GM23338 (cell line): ENCODE measurements around the gene BEX1. TPM values are rescaled to one million over a fixed set of nuclear protein-coding genes. Genes with fewer than 3 reads are reported as not detected.

Source experiments
- ATAC-seq: fragments of 200-7000 bp; cut with Tn5 transposase; 3 replicates; pipeline ENCODE4 v1.9.1; 2020
- DNase-seq: peaks from one replicate; pipeline ENCODE4 v3.0.0-alpha.2; 2015; ENCODE audit warnings: low spot score
- H2AFZ ChIP-seq: fragments of 200-600 bp; sonication (generic); 2 replicates; pipeline ENCODE4 v1.8.0; 2016; ENCODE audit warnings: antibody characterized with exemption, mild to moderate bottlenecking, moderate library complexity
- H3F3A ChIP-seq: fragments of 200-600 bp; sonication (generic); replicated peaks from 2 replicates; pipeline ENCODE4 v1.8.0; 2017; ENCODE audit warnings: antibody characterized with exemption, mixed run types, low read depth
- H3K27ac ChIP-seq: fragments of 200-600 bp; sonication (generic); 2 replicates; pipeline ENCODE4 v1.6.1; 2016; ENCODE audit warnings: low read depth
- H3K27me3 ChIP-seq: fragments of 200-600 bp; sonication (generic); 2 replicates; pipeline ENCODE4 v1.8.0; 2016; ENCODE audit warnings: mild to moderate bottlenecking, mixed run types, moderate library complexity; ENCODE audit not compliant: insufficient read depth
- H3K36me3 ChIP-seq: fragments of 200-600 bp; sonication (generic); 2 replicates; pipeline ENCODE4 v1.8.0; 2016; ENCODE audit warnings: mild to moderate bottlenecking; ENCODE audit not compliant: insufficient read depth
- H3K4me1 ChIP-seq: fragments of 200-600 bp; sonication (generic); 2 replicates; pipeline ENCODE4 v1.8.0; 2016; ENCODE audit warnings: mild to moderate bottlenecking, moderate library complexity; ENCODE audit not compliant: insufficient read depth
- H3K4me2 ChIP-seq: fragments of 200-600 bp; sonication (generic); 2 replicates; pipeline ENCODE4 v1.7.1; 2017; ENCODE audit warnings: mixed run types
- H3K4me3 ChIP-seq: fragments of 200-600 bp; sonication (generic); 2 replicates; pipeline ENCODE4 v1.6.1; 2016; ENCODE audit warnings: mixed run types
- H3K79me2 ChIP-seq: fragments of 200-600 bp; sonication (generic); replicated peaks from 2 replicates; pipeline ENCODE4 v1.8.0; 2017; ENCODE audit warnings: mild to moderate bottlenecking; ENCODE audit not compliant: insufficient read depth
- H3K9me2 ChIP-seq: fragments of 200-600 bp; sonication (generic); 2 replicates; pipeline ENCODE4 v1.8.0; 2017; ENCODE audit not compliant: insufficient read depth
- H4K20me1 ChIP-seq: fragments of 200-600 bp; sonication (generic); replicated peaks from 2 replicates; pipeline ENCODE4 v1.8.0; 2017; ENCODE audit warnings: mild to moderate bottlenecking; ENCODE audit not compliant: insufficient read depth
- H3K27ac Mint-ChIP-seq: 2 replicates; pipeline ENCODE4 v1.8.0; 2020; ENCODE audit warnings: inconsistent platforms, mild to moderate bottlenecking, moderate library complexity, mixed read lengths
- H3K27me3 Mint-ChIP-seq: 3 replicates; pipeline ENCODE4 v1.8.0; 2022; ENCODE audit warnings: low read depth, mild to moderate bottlenecking, moderate library complexity, mixed read lengths, inconsistent platforms; ENCODE audit not compliant: insufficient read depth, poor library complexity
- H3K36me3 Mint-ChIP-seq: 3 replicates; pipeline ENCODE4 v1.8.0; 2021; ENCODE audit warnings: low read depth, mild to moderate bottlenecking, inconsistent platforms, moderate library complexity, mixed read lengths
- H3K4me1 Mint-ChIP-seq: 3 replicates; pipeline ENCODE4 v1.8.0; 2020; ENCODE audit warnings: mild to moderate bottlenecking, inconsistent platforms, mixed read lengths
- H3K4me3 Mint-ChIP-seq: 3 replicates; pipeline ENCODE4 v1.8.0; 2021; ENCODE audit warnings: moderate library complexity, mild to moderate bottlenecking, inconsistent platforms, mixed read lengths
- H3K9me3 Mint-ChIP-seq: 3 replicates; pipeline ENCODE4 v1.8.0; 2020; ENCODE audit warnings: moderate library complexity, mild to moderate bottlenecking, inconsistent platforms, mixed read lengths
- CREB1 ChIP-seq: fragments of 250-450 bp; sonication (Bioruptor Pico); IDR thresholded peaks from 2 replicates; pipeline ENCODE4 v1.5.0; 2020; ENCODE audit warnings: low read depth, mild to moderate bottlenecking, moderate library complexity
- CTCF ChIP-seq, 2 experiments: fragments of 200-600 bp in 1 of 2; sonication (generic) in 1 of 2; conservative IDR thresholded peaks; 2 replicates each; pipeline versions ENCODE4 v1.5.1 to v1.6.1; 2016 to 2017; ENCODE audit warnings: antibody characterized with exemption in 2 of 2, low read depth in 2 of 2, mild to moderate bottlenecking in 2 of 2, moderate library complexity in 1 of 2
- ETS1 ChIP-seq: IDR thresholded peaks from 2 replicates; pipeline ENCODE4 v1.6.1; 2016; ENCODE audit warnings: antibody characterized with exemption
- EZH2 ChIP-seq: fragments of 200-600 bp; sonication (generic); IDR thresholded peaks from one replicate; pipeline ENCODE4 v1.8.0; 2017; ENCODE audit warnings: antibody characterized with exemption, mild to moderate bottlenecking, low read depth; ENCODE audit not compliant: unreplicated experiment
- EZH2phosphoT487 ChIP-seq: fragments of 200-600 bp; sonication (generic); IDR thresholded peaks from one replicate; pipeline ENCODE4 v1.8.1; 2018; ENCODE audit warnings: antibody characterized with exemption; ENCODE audit not compliant: unreplicated experiment
- JUNB ChIP-seq: IDR thresholded peaks from one replicate; pipeline ENCODE4 v1.6.1; 2016; ENCODE audit warnings: antibody characterized with exemption; ENCODE audit not compliant: unreplicated experiment
- NANOG ChIP-seq: IDR thresholded peaks from 2 replicates; pipeline ENCODE4 v1.6.1; 2016; ENCODE audit warnings: antibody characterized with exemption, borderline replicate concordance
- POLR2AphosphoS5 ChIP-seq: IDR thresholded peaks from 2 replicates; pipeline ENCODE4 v1.6.1; 2016; ENCODE audit warnings: antibody characterized with exemption, low read depth
- REST ChIP-seq: IDR thresholded peaks from one replicate; pipeline ENCODE4 v1.6.1; 2018; ENCODE audit warnings: antibody characterized with exemption; ENCODE audit not compliant: unreplicated experiment
- STAT1 ChIP-seq: IDR thresholded peaks from one replicate; pipeline ENCODE4 v1.6.1; 2016; ENCODE audit warnings: antibody characterized with exemption; ENCODE audit not compliant: unreplicated experiment
- ZNF114 ChIP-seq: fragments of 250-450 bp; sonication (Bioruptor Pico); IDR thresholded peaks from 2 replicates; pipeline ENCODE4 v1.5.0; 2020; ENCODE audit warnings: mild to moderate bottlenecking, moderate library complexity
- ZNF462 ChIP-seq: fragments of 250-450 bp; sonication (Bioruptor Pico); IDR thresholded peaks from 2 replicates; pipeline ENCODE4 v1.5.0; 2020; ENCODE audit warnings: mild to moderate bottlenecking, moderate library complexity
- polyA plus RNA-seq: library from polyadenylated mRNA; unstranded; fragments of >200 nt; fragmentation: Nextera tagmentation; extraction: Ambion mirVana; gene quantifications from 2 replicates; pipeline ENCODE4 v1.2.1, GENCODE V29; 2016
- total RNA-seq: library from RNA; depleted of rRNA; stranded (reverse); fragments of >200 nt; shearing (Covaris generic); gene quantifications from 2 replicates; pipeline ENCODE4 v1.2.3, GENCODE V29; 2014

The BEX1 gene
- total and polyA plus RNA-seq, 2 experiments from 2014 or later = 52.9 to 142 TPM

- peak; percentile 60 for DNase-seq
- no peaks in the 10 kb centered on the region for H3K27me3 ChIP-seq
- H3K4me1 Mint-ChIP-seq = peaks cover 3% of the 10 kb centered on the region; the same call in 2 of the 3 replicates
- H4K20me1 ChIP-seq = no peaks in the 10 kb centered on the region
- H3K27ac Mint-ChIP-seq = no peak overlapping the region; the same call in 1 of the 2 replicates
- peaks cover 2% of the 10 kb centered on the region for H3K27me3 Mint-ChIP-seq
- no peaks in the 10 kb centered on the region for H3F3A ChIP-seq
- H3K36me3 Mint-ChIP-seq = peaks cover 14% of the 10 kb centered on the region; the same call in 2 of the 3 replicates
- H3K4me3 ChIP-seq = peak overlapping the region; percentile 61
- H3K27ac ChIP-seq = no peak overlapping the region
- ATAC-seq = peak; percentile 82
- H3K9me3 Mint-ChIP-seq = no peaks in the 10 kb centered on the region
- no peaks in the 10 kb centered on the region for H3K9me2 ChIP-seq
- no peaks in the 10 kb centered on the region for H3K79me2 ChIP-seq
- TF ChIP-seq EZH2 (no peak), ETS1 (no peak), ZNF114 (CRISPR knock-in tag) (no peak), ZNF462 (no peak), JUNB (no peak), CTCF (conservative IDR thresholded peaks at IDR 0.05; ENCODE audit: low read depth in 2 of 2) (no peak), NANOG (no peak), REST (peak; percentile 77), STAT1 (no peak), EZH2phosphoT487 (no peak), POLR2AphosphoS5 (no peak), CREB1 (CRISPR knock-in tag) (0 out of 2 replicates have a peak, but pooled peaks have one; percentile 34)
- no peaks in the 10 kb centered on the region; the same call in 1 of the 2 replicates for H3K4me1 ChIP-seq
- no peak overlapping the region for H2AFZ ChIP-seq
- H3K4me2 ChIP-seq = peak overlapping the region; percentile 71
- H3K4me3 Mint-ChIP-seq = peak overlapping the region; percentile 78
- no peaks in the 10 kb centered on the region for H3K36me3 ChIP-seq
These were observed 653 bp downstream of the BEX1 start for GRCh38 chrX:103063191-103063845.
